WI38 (cell line): Measurements from ENCODE around the gene DNAH6.
"Not testable (repeated sequence)": the region's sequence is repeated elsewhere in the genome, so short reads cannot be mapped to it uniquely, and the experiment has no call there.

Experiments
- H3K4me3 ChIP-seq: 2 replicates; pipeline ENCODE4 v1.5.1; 2011; ENCODE audit warnings: low read depth, mild to moderate bottlenecking, control low read depth, low read length
- TF ChIP-seq, protein P1 (sequence below): IDR thresholded peaks from 2 replicates; pipeline ENCODE4 v1.5.1; 2012; ENCODE audit warnings: low read depth, mild to moderate bottlenecking, control low read depth, low read length

The DNAH6 gene

DNA sequence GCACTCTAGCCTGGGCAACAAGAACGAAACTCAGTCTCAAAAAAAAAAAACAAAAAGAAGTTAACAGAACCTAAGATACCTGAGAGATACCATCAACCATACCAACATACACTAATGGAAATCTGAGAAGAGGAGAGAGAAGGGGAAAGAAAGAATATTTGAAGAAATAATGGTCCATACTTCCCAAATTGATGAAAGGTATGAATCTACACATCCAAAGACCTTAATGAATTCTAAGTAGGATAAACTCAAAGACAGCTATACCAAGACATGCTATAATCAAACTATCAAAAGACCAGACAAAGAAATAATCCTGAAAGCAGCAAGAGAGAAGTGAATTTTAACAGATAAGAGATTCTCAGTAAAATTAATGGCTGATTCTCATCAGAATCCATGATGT lies 255.0 kb downstream of the DNAH6 start:
- TF ChIP-seq, protein P1, sequence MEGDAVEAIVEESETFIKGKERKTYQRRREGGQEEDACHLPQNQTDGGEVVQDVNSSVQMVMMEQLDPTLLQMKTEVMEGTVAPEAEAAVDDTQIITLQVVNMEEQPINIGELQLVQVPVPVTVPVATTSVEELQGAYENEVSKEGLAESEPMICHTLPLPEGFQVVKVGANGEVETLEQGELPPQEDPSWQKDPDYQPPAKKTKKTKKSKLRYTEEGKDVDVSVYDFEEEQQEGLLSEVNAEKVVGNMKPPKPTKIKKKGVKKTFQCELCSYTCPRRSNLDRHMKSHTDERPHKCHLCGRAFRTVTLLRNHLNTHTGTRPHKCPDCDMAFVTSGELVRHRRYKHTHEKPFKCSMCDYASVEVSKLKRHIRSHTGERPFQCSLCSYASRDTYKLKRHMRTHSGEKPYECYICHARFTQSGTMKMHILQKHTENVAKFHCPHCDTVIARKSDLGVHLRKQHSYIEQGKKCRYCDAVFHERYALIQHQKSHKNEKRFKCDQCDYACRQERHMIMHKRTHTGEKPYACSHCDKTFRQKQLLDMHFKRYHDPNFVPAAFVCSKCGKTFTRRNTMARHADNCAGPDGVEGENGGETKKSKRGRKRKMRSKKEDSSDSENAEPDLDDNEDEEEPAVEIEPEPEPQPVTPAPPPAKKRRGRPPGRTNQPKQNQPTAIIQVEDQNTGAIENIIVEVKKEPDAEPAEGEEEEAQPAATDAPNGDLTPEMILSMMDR = no peak
- H3K4me3 ChIP-seq = no peak overlapping the region

DNA sequence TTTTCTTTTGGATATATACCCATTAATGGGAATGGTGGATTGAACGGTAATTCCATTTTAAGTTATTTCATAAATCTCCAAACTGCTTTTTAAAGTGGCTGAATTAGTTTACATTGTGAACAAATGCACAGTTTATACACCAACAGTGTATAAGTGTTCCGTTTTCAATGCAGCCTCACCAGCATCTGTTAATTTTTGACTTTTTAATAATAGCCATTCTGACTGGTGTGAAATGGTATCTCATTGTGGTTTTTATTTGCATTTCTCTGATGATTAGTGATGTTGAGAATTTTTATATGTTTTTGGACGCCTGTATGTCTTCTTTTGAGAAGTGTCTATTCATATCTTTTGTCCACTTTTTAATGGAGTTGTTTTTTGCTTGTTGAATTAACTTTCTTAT lies 257.3 kb downstream of the DNAH6 start:
- not testable (repeated sequence) for H3K4me3 ChIP-seq

DNA sequence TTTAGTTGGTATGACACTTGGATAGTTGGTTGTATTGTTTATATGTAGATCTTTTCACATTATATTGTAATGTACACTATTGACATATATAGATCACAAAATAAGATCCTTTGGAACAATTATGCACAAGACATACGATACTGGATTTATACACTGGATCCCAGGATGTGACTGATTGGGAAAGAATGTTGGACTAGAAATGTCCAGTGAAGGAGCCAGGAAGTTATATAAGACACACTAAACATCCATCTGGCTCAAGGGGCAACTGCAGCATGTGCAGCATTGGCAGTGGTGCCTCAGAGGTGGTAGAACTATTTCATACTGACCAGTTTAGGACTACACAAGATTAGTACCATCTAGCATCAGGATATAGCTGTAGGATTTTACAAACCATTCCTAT lies 259.7 kb downstream of the DNAH6 start:
- H3K4me3 ChIP-seq = no peak overlapping the region
- TF ChIP-seq, protein P1 = no peak

DNA sequence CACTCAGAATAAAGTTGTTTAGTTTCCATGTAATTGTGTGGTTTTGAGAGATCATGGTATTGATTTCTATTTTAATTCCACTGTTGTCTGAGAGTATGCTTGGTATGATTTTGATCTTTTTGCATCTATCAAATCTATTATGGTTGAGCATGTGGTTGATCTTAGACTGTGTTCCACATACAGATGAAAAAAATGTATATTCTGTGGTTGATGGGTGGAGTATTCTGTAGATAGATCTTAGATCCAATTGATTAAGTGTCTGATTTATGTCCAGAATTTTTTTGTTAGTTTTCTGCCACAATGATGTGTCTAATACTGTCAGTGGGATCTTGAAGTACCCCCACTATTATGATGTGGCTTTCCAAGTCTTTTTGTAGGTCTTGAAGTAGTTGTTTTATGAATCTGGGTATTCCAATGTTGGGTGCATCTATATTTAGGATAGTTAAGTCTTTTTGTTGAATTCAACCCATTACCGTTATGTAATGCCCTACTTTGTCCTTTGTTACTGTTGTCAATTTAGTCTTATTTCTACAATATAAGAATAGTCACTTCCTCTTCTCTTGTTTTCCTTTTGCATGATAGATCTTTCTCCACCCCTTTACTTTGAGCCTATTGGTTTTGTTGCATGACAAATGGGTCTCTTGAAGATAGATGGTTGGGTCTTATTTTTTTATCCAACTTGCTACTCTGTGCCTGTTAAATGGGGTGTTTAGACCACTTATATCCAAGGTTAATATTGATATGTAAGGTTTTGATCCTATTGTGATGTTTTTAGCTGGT lies 262.8 kb downstream of the DNAH6 start:
- H3K4me3 ChIP-seq = no peak overlapping the region
- TF ChIP-seq, protein P1 = no peak

DNA sequence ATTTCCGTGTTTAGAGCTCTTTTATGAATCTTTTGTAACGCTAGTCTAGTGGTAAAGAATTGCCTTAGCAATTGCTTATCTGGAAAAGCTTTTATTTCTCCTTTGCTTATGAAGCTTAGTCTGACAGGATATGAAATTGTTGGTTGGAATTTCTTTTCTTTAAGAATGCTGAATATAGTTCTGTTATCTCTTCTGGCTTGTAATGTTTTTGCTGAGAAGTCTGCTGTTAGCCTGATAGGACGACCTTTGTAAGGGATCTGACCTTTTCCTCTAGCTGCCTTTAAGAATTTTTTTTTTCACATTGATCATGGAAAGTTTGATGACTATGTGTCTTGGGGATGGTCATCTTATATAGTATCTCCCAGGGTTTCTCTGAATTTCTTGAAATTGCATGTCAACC lies 263.5 kb downstream of the DNAH6 start:
- TF ChIP-seq, protein P1 = no peak
- no peak overlapping the region for H3K4me3 ChIP-seq

DNA sequence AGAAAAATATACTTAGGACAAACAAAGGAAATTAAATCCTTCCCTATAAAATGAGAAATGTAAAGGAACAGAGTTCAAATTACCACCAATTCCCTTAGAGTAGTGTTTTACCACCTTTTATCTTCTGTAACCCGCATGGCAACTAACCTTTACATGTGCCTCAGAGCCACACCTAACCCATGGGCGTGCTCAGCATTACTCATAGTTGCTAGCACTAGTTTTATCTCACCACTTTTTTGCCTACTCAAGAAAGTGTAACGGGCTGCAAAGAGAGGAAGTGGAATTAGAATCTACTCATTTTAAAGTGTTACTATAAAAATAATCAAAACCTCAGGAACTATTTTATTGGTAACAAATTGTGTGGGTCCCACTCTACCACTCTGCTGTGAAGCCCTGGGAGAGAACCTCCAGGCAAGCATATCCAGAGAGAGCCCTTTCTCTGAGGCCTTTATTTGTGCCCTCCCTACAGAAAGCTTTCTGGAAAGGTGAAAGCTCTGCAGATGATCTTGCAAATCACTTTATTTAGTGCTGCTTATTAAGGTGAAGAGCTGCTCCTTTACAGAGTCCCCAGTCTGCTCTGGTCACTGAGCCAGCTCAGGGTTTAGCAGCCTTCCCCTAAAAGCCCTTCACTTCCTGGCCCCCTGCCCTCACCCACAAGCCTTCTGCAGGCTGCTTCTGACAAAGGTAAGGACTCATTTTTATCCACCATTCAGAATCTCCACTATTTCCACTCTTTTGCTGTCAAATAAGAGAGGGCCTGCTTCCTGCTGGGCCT lies 265.8 kb downstream of the DNAH6 start:
- TF ChIP-seq, protein P1 = no peak
- no peak overlapping the region for H3K4me3 ChIP-seq

DNA sequence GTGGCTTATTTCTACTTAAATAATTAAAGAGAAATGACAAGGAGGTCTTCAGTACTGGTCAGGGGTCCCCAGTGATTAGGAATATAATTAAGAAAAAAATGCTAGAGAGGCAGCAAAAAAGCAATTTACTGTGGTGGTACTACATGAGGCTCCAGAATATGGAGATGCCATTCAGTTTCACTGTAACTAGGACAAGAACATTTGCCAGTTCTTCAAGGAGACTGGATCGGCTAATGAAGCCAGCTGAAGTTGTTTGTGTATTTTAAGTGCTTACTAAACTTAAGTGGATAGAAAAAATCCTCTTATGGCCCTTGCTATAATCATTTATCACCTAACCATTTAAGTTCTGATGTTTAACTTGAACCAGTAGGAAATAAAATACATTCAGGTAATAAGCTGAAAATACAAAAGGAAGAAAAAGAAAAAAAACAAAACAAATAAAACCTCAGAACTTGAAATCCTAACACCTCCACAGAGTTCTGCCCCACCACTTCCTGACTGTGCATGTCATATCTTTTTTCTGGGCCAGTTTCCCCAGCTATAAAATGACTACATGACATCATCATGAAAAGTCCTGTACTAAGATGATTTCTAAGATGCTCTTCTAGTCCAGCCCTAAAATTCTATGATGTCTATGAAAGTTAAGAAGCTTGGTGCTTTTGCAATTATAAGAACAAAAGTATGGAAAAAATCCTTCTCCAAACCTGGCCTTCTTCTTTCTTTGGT lies 266.6 kb downstream of the DNAH6 start:
- TF ChIP-seq, protein P1 = no peak
- no peak overlapping the region for H3K4me3 ChIP-seq
